HEK293 (cell line): Measurements from ENCODE around the gene QRSL1.

ENCODE experiments used
- CTCF ChIA-PET: fragments of 350-600 bp; formaldehyde crosslinking; extraction: SDS; loops from one replicate; lab custom pipeline; 2021; ENCODE audit warnings: antibody characterized with exemption; lab: Yijun Ruan, JAX
- POLR2A ChIA-PET: fragments of 300-600 bp; formaldehyde crosslinking; extraction: SDS; loops from one replicate; lab custom pipeline; 2020; ENCODE audit warnings: antibody characterized with exemption, inconsistent platforms; lab: Yijun Ruan, JAX
- H3K27ac ChIP-seq: fragments of 200-500 bp; sonication (Bioruptor generic); 2 replicates; pipeline ENCODE4 v1.5.1; 2014; ENCODE audit warnings: low read depth, low read length, control low read depth, inconsistent platforms; ENCODE audit errors: extremely low read depth
- H3K36me3 ChIP-seq, 2 experiments: fragments of 200-500 bp in 1 of 2; sonication (Bioruptor generic) in 1 of 2; 1 replicate in 1 of 2; 2 replicates in 1 of 2; pipeline ENCODE4 v1.5.1; 2014 to 2017; ENCODE audit warnings: inconsistent platforms in 2 of 2, low read length in 2 of 2; ENCODE audit not compliant: control insufficient read depth in 2 of 2, insufficient read depth in 1 of 2
- H3K4me1 ChIP-seq: fragments of 200-500 bp; sonication (Bioruptor generic); 2 replicates; pipeline ENCODE4 v1.5.1; 2014; ENCODE audit warnings: mild to moderate bottlenecking, low read length, inconsistent platforms; ENCODE audit not compliant: control insufficient read depth, insufficient read depth
- H3K4me3 ChIP-seq: 2 replicates; pipeline ENCODE4 v1.5.1; 2011; ENCODE audit warnings: low read depth, mild to moderate bottlenecking, control low read depth, low read length, moderate library complexity
- H3K9me3 ChIP-seq: fragments of 200-500 bp; sonication (Bioruptor generic); 2 replicates; pipeline ENCODE4 v1.5.1; 2014; ENCODE audit warnings: low read depth, low read length, inconsistent platforms; ENCODE audit not compliant: control insufficient read depth, insufficient read depth
- BCL11B ChIP-seq: fragments of 450-650 bp; formaldehyde crosslinking; IDR thresholded peaks from 2 replicates; pipeline ENCODE4 v1.5.1; 2016; ENCODE audit warnings: low read depth, missing biosample characterization, missing genetic modification characterization
- MYNN ChIP-seq: fragments of 450-650 bp; formaldehyde crosslinking; IDR thresholded peaks from 2 replicates; pipeline ENCODE4 v1.5.1; 2016; ENCODE audit warnings: missing biosample characterization, missing genetic modification characterization, borderline replicate concordance
- RBAK ChIP-seq: fragments of 450-650 bp; formaldehyde crosslinking; IDR thresholded peaks from 2 replicates; pipeline ENCODE4 v1.5.1; 2016; ENCODE audit warnings: missing biosample characterization, missing genetic modification characterization
- ZBTB8A ChIP-seq: fragments of 450-650 bp; formaldehyde crosslinking; IDR thresholded peaks from 2 replicates; pipeline ENCODE4 v1.5.1; 2016; ENCODE audit warnings: missing biosample characterization, missing genetic modification characterization
- ZNF138 ChIP-seq: fragments of 450-650 bp; formaldehyde crosslinking; IDR thresholded peaks from 2 replicates; pipeline ENCODE4 v1.5.1; 2016; ENCODE audit warnings: missing biosample characterization, missing genetic modification characterization, borderline replicate concordance
- ZNF223 ChIP-seq: fragments of 450-650 bp; formaldehyde crosslinking; IDR thresholded peaks from 2 replicates; pipeline ENCODE4 v1.5.1; 2016; ENCODE audit warnings: missing biosample characterization, missing genetic modification characterization
- ZNF292 ChIP-seq: fragments of 450-650 bp; formaldehyde crosslinking; IDR thresholded peaks from 2 replicates; pipeline ENCODE4 v1.5.1; 2016; ENCODE audit warnings: low read depth, missing biosample characterization, missing genetic modification characterization, borderline replicate concordance
- ZNF354C ChIP-seq: fragments of 450-650 bp; formaldehyde crosslinking; IDR thresholded peaks from 2 replicates; pipeline ENCODE4 v1.5.1; 2016; ENCODE audit warnings: missing biosample characterization, missing genetic modification characterization, low read depth, borderline replicate concordance
- ZNF416 ChIP-seq: fragments of 450-650 bp; formaldehyde crosslinking; IDR thresholded peaks from 2 replicates; pipeline ENCODE4 v1.5.1; 2016; ENCODE audit warnings: missing biosample characterization, missing genetic modification characterization
- ZNF426 ChIP-seq: fragments of 450-650 bp; formaldehyde crosslinking; IDR thresholded peaks from 2 replicates; pipeline ENCODE4 v1.5.1; 2017; ENCODE audit warnings: missing biosample characterization, missing genetic modification characterization, mild to moderate bottlenecking, inconsistent platforms, moderate library complexity
- ZNF48 ChIP-seq: fragments of 450-650 bp; formaldehyde crosslinking; IDR thresholded peaks from 2 replicates; pipeline ENCODE4 v1.5.1; 2016; ENCODE audit warnings: missing biosample characterization, missing genetic modification characterization
- ZNF521 ChIP-seq: fragments of 450-650 bp; formaldehyde crosslinking; IDR thresholded peaks from 2 replicates; pipeline ENCODE4 v1.5.1; 2017; ENCODE audit warnings: missing biosample characterization, mild to moderate bottlenecking, missing genetic modification characterization
- ZNF571 ChIP-seq: fragments of 450-650 bp; formaldehyde crosslinking; IDR thresholded peaks from 2 replicates; pipeline ENCODE4 v1.5.0; 2017; ENCODE audit warnings: missing biosample characterization, missing genetic modification characterization
- ZNF585B ChIP-seq: fragments of 450-650 bp; formaldehyde crosslinking; IDR thresholded peaks from 2 replicates; pipeline ENCODE4 v1.5.1; 2016; ENCODE audit warnings: missing biosample characterization, missing genetic modification characterization
- ZNF629 ChIP-seq: fragments of 450-650 bp; formaldehyde crosslinking; IDR thresholded peaks from 2 replicates; pipeline ENCODE4 v1.5.1; 2017; ENCODE audit warnings: missing biosample characterization, missing genetic modification characterization
- ZNF658 ChIP-seq: fragments of 450-650 bp; formaldehyde crosslinking; IDR thresholded peaks from 2 replicates; pipeline ENCODE4; 2016; ENCODE audit warnings: missing biosample characterization, missing genetic modification characterization
- ZNF701 ChIP-seq: fragments of 450-650 bp; formaldehyde crosslinking; IDR thresholded peaks from 2 replicates; pipeline ENCODE4 v1.5.1; 2016; ENCODE audit warnings: missing biosample characterization, missing genetic modification characterization
- ZNF768 ChIP-seq: fragments of 450-650 bp; formaldehyde crosslinking; IDR thresholded peaks from 2 replicates; pipeline ENCODE4 v1.5.1; 2018; ENCODE audit warnings: missing biosample characterization, mild to moderate bottlenecking, missing genetic modification characterization
- ZNF791 ChIP-seq: fragments of 450-650 bp; formaldehyde crosslinking; IDR thresholded peaks from 2 replicates; pipeline ENCODE4 v1.5.1; 2016; ENCODE audit warnings: missing biosample characterization, missing genetic modification characterization
- TF ChIP-seq, protein P1 (sequence below): fragments of 450-650 bp; IDR thresholded peaks from 2 replicates; pipeline ENCODE4 v1.5.1; 2018; ENCODE audit warnings: missing biosample characterization, mild to moderate bottlenecking, missing genetic modification characterization
- TF ChIP-seq, protein P2 (sequence below): fragments of 450-650 bp; formaldehyde crosslinking; IDR thresholded peaks from 2 replicates; pipeline ENCODE4 v1.5.1; 2016; ENCODE audit warnings: missing biosample characterization, missing genetic modification characterization
- TF ChIP-seq, protein P3 (sequence below): fragments of 450-650 bp; formaldehyde crosslinking; IDR thresholded peaks from 2 replicates; pipeline ENCODE4 v1.5.0; 2017; ENCODE audit warnings: missing biosample characterization, missing genetic modification characterization, borderline replicate concordance
- TF ChIP-seq, protein P4 (sequence below): fragments of 450-650 bp; formaldehyde crosslinking; IDR thresholded peaks from 2 replicates; pipeline ENCODE4 v1.5.1; 2016; ENCODE audit warnings: missing biosample characterization, missing genetic modification characterization

QRSL1 gene

DNA sequence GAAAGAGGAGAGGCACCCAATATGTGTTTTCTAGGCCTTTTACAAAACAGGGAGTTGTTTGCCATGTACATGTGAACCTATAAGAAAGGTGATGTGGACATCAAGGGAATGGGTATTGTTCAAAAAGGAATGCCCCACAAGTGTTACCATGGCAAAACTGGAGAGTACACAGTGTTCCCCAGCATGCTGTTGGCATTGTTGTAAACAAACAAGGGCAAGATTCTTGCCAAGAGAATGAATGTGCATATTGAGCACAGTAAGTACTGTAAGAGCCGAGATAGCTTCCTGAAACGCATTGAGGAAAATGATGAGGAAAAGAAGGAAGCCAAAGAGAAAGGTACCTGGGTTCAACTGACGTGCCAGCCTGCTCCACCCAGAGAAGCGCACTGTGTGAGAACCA is 13.1 kb downstream of the QRSL1 start (continued):
- TF ChIP-seq ZNF138 (tag by site-specific recombination) (no peak), BCL11B (tag by site-specific recombination) (no peak), ZNF658 (tag by site-specific recombination) (no peak), MYNN (tag by site-specific recombination) (no peak), ZNF426 (tag by site-specific recombination) (no peak), ZNF791 (no peak), ZNF48 (tag by site-specific recombination) (no peak), ZBTB8A (tag by site-specific recombination) (no peak)
- TF ChIP-seq, protein P1, sequence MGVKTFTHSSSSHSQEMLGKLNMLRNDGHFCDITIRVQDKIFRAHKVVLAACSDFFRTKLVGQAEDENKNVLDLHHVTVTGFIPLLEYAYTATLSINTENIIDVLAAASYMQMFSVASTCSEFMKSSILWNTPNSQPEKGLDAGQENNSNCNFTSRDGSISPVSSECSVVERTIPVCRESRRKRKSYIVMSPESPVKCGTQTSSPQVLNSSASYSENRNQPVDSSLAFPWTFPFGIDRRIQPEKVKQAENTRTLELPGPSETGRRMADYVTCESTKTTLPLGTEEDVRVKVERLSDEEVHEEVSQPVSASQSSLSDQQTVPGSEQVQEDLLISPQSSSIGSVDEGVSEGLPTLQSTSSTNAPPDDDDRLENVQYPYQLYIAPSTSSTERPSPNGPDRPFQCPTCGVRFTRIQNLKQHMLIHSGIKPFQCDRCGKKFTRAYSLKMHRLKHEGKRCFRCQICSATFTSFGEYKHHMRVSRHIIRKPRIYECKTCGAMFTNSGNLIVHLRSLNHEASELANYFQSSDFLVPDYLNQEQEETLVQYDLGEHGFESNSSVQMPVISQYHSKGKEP (tag by site-specific recombination) = no peak

DNA sequence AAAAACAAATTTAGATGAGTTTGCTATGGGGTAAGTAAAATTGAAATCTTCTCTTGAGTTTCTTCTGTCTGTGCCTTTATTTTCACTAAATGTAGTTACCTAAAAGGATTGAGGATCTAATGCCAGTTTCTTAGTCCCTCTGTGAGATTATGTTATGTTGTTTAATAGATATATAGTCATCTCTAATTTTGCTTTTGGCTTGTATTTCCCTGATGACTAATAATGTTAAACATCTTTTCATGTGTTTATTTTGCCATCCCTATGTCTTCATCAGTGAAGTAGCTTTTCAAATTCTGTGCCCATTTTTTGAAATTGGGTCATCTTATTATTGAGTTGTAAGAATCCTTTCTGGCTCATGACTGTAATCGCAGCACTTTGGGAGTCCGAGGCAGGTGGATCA is 13.7 kb downstream of the QRSL1 start:
- ChIA-PET CTCF (interaction anchor here (0.7 kb wide), 1 partner anchor 336 kb away, joined by 3 read pairs; no protein-coding TSS in a partner anchor), POLR2A (no interaction called here)
- H3K4me1 ChIP-seq = no peaks in the 10 kb centered on the region
- H3K36me3 ChIP-seq = peaks cover 50 to 55% of the 10 kb centered on the region in 2 experiments
- no peak overlapping the region for H3K27ac ChIP-seq
- TF ChIP-seq ZNF416 (tag by site-specific recombination) (no peak), ZNF223 (no peak), ZNF354C (tag by site-specific recombination) (no peak), RBAK (no peak)
- TF ChIP-seq, protein P1 (tag by site-specific recombination) = no peak
- TF ChIP-seq, protein P2, sequence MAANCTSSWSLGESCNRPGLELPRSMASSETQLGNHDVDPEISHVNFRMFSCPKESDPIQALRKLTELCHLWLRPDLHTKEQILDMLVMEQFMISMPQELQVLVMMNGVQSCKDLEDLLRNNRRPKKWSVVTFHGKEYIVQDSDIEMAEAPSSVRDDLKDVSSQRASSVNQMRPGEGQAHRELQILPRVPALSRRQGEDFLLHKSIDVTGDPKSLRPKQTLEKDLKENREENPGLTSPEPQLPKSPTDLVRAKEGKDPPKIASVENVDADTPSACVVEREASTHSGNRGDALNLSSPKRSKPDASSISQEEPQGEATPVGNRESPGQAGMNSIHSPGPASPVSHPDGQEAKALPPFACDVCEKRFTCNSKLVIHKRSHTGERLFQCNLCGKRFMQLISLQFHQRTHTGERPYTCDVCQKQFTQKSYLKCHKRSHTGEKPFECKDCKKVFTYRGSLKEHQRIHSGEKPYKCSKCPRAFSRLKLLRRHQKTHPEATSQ (tag by site-specific recombination) = no peak
- TF ChIP-seq, protein P3, sequence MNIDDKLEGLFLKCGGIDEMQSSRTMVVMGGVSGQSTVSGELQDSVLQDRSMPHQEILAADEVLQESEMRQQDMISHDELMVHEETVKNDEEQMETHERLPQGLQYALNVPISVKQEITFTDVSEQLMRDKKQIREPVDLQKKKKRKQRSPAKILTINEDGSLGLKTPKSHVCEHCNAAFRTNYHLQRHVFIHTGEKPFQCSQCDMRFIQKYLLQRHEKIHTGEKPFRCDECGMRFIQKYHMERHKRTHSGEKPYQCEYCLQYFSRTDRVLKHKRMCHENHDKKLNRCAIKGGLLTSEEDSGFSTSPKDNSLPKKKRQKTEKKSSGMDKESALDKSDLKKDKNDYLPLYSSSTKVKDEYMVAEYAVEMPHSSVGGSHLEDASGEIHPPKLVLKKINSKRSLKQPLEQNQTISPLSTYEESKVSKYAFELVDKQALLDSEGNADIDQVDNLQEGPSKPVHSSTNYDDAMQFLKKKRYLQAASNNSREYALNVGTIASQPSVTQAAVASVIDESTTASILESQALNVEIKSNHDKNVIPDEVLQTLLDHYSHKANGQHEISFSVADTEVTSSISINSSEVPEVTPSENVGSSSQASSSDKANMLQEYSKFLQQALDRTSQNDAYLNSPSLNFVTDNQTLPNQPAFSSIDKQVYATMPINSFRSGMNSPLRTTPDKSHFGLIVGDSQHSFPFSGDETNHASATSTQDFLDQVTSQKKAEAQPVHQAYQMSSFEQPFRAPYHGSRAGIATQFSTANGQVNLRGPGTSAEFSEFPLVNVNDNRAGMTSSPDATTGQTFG = no peak
- H3K9me3 ChIP-seq = no peaks in the 10 kb centered on the region
- no peak overlapping the region for H3K4me3 ChIP-seq

DNA sequence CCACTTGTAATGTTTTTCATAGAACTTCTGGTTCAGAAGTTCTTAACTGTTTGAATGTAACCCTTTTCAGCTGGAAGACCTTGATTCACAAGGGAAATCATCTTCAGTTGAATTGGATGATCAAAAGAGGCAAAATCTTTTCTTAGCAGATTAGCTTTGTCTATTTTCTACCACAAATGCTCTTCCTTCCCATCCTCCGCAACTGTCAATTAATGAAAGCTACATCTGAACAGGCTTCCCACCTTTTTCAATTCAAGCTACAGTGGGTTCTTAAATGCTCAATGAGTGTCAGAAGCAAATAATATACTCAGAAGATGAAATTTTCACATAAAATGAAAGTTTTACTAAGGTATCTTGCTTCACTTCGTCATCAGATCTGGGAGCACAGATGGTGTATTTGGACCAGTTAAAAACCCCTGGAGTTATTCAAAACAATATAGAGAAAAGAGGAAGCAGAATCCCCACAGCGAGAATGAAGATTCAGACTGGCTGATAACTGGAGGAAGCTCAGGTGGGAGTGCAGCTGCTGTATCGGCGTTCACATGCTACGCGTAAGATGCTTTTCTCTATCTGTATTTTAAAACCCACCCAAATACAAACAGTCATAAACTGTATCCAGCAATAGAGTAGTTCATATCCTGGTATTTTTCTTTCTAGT is 19.4 kb downstream of the QRSL1 start:
- H3K36me3 ChIP-seq = peaks cover 46 to 76% of the 10 kb centered on the region in 2 experiments
- H3K27ac ChIP-seq = no peak overlapping the region
- no peaks in the 10 kb centered on the region for H3K9me3 ChIP-seq
- H3K4me3 ChIP-seq = no peak overlapping the region
- ChIA-PET CTCF (interaction anchor here (0.5 to 1.4 kb wide), 4 partner anchors 83 to 350 kb away, joined by 3 to 5 read pairs (median 4); no protein-coding TSS in a partner anchor), POLR2A (no interaction called here)
- no peaks in the 10 kb centered on the region for H3K4me1 ChIP-seq
- TF ChIP-seq ZNF585B (tag by site-specific recombination) = no peak
- no peak for TF ChIP-seq ZNF701 (tag by site-specific recombination)
- TF ChIP-seq ZNF629 (tag by site-specific recombination) = no peak
- no peak for TF ChIP-seq ZNF521
- TF ChIP-seq ZNF571 (tag by site-specific recombination) = no peak
- no peak for TF ChIP-seq ZNF768 (tag by site-specific recombination)
- TF ChIP-seq ZNF292 (tag by site-specific recombination) = no peak
- TF ChIP-seq, protein P4, sequence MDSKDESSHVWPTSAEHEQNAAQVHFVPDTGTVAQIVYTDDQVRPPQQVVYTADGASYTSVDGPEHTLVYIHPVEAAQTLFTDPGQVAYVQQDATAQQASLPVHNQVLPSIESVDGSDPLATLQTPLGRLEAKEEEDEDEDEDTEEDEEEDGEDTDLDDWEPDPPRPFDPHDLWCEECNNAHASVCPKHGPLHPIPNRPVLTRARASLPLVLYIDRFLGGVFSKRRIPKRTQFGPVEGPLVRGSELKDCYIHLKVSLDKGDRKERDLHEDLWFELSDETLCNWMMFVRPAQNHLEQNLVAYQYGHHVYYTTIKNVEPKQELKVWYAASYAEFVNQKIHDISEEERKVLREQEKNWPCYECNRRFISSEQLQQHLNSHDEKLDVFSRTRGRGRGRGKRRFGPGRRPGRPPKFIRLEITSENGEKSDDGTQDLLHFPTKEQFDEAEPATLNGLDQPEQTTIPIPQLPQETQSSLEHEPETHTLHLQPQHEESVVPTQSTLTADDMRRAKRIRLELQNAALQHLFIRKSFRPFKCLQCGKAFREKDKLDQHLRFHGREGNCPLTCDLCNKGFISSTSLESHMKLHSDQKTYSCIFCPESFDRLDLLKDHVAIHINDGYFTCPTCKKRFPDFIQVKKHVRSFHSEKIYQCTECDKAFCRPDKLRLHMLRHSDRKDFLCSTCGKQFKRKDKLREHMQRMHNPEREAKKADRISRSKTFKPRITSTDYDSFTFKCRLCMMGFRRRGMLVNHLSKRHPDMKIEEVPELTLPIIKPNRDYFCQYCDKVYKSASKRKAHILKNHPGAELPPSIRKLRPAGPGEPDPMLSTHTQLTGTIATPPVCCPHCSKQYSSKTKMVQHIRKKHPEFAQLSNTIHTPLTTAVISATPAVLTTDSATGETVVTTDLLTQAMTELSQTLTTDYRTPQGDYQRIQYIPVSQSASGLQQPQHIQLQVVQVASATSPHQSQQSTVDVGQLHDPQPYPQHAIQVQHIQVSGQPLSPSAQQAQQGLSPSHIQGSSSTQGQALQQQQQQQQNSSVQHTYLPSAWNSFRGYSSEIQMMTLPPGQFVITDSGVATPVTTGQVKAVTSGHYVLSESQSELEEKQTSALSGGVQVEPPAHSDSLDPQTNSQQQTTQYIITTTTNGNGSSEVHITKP = no peak
